Astrocyte (in vitro differentiated cells and primary cell): ENCODE data around the gene TAF1C.

Experiments
- CTCF ChIP-seq: IDR thresholded peaks from 2 replicates; pipeline ENCODE4 v1.5.1; 2011; ENCODE audit warnings: low read depth, mild to moderate bottlenecking, inconsistent platforms, low read length, moderate library complexity; ENCODE audit not compliant: insufficient read depth
- EZH2 ChIP-seq: IDR thresholded peaks from 2 replicates; pipeline ENCODE4 v1.6.1; 2012; ENCODE audit warnings: mild to moderate bottlenecking, low read length, inconsistent platforms; ENCODE audit not compliant: insufficient read depth

GRCh38 chr16:84214451-84215066 is 27.7 kb upstream of the TAF1C start:
- no peak for TF ChIP-seq CTCF
- TF ChIP-seq EZH2: no peak
